ENCODE measurements around the gene SACM1L.

DNA sequence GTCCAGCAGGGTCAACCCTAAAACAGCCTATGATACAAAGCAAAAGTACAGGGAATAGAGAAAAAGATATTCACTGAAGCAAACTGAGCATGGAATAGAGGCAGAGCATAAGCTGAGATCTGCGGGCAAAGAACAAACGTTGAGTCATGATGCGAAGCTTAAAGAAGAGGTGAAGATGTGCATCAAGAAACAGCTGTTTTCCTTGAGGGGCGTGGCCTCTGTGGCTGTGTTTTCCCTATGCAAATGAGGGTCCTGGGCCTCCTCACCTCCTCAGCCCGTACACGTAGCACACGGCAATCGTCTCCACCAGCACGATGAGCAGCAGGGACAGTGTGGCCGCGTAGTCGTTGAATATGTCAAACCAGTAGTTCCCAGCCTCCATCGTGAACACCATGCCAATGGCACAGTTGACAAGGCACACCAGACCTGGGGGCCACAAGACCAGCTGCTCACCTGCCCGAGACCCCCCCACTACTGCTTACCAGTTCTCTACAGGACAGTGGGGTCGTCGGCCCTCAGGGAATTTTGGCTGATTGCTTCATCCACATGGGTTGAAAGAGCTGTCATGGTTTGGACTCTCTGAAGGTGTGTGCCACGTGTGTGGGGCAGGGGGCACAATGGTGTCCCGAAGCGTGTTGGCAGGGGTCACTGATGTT is 73.6 kb downstream of the SACM1L start:
- TF ChIP-seq POLR2AphosphoS5 (IDR thresholded peaks at IDR 0.05; ENCODE audit: low read depth, low read length) (no peak), TAF1 (IDR thresholded peaks at IDR 0.05; ENCODE audit: borderline replicate concordance, insufficient read depth, low read length) (no peak)
- TF ChIP-seq, protein P1, sequence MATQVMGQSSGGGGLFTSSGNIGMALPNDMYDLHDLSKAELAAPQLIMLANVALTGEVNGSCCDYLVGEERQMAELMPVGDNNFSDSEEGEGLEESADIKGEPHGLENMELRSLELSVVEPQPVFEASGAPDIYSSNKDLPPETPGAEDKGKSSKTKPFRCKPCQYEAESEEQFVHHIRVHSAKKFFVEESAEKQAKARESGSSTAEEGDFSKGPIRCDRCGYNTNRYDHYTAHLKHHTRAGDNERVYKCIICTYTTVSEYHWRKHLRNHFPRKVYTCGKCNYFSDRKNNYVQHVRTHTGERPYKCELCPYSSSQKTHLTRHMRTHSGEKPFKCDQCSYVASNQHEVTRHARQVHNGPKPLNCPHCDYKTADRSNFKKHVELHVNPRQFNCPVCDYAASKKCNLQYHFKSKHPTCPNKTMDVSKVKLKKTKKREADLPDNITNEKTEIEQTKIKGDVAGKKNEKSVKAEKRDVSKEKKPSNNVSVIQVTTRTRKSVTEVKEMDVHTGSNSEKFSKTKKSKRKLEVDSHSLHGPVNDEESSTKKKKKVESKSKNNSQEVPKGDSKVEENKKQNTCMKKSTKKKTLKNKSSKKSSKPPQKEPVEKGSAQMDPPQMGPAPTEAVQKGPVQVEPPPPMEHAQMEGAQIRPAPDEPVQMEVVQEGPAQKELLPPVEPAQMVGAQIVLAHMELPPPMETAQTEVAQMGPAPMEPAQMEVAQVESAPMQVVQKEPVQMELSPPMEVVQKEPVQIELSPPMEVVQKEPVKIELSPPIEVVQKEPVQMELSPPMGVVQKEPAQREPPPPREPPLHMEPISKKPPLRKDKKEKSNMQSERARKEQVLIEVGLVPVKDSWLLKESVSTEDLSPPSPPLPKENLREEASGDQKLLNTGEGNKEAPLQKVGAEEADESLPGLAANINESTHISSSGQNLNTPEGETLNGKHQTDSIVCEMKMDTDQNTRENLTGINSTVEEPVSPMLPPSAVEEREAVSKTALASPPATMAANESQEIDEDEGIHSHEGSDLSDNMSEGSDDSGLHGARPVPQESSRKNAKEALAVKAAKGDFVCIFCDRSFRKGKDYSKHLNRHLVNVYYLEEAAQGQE (IDR thresholded peaks at IDR 0.05; ENCODE audit: insufficient read depth in 1 of 2, low read depth in 2 of 2, low read length in 2 of 2) = no peak

Measured in PFSK-1 (cell line).